Measurements from ENCODE around the gene ACSL4. TPM values are rescaled to one million over a fixed set of nuclear protein-coding genes. Genes with fewer than 3 reads are reported as not detected.
"Not testable (repeated sequence)": the region's sequence is repeated elsewhere in the genome, so short reads cannot be mapped to it uniquely, and the experiment has no call there.

ACSL4 gene
- polyA plus RNA-seq, 3 donors = 17.9 to 40.9 (median 31.2) TPM

DNA sequence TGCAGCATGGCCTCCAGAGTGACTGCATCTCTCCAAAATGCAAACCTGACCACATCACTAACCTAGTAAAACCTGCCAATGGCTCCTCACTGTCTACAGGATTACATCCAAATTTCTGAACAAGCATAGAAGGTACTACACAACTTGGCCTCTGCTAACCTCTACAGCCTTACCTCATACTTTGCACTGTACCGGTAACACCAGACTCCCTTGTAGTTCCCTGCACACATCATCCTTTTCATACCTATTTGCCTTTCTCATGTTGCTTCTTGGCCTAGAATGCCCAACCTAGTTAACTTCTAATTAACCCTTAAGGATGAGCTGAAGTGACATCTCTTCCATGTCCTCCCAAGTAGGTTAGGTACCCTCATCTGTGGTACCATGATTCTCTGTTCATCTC, 74.7 kb downstream of the ACSL4 start:
- WGBS (ENCODE audit: insufficient coverage) = no CpG with 5 or more reads among the region's 1 CpG
- no peak overlapping the region for H3K27ac ChIP-seq (ENCODE audit: low read depth in 1 of 2, low read length in 2 of 2)
- H3K4me1 Mint-ChIP-seq = peaks cover 6% of the 10 kb centered on the region
- no peak for DNase-seq
- peaks cover 0 to 3% of the 10 kb centered on the region in 2 donors for H3K27me3 ChIP-seq (ENCODE audit: control insufficient read depth in 2 of 2, insufficient read depth in 2 of 2, low read length in 2 of 2)
- H3K36me3 ChIP-seq (replicated peaks in 1 of 2; ENCODE audit: control insufficient read depth in 1 of 2, insufficient read depth in 2 of 2, low read length in 2 of 2) = peaks cover 53 to 61% of the 10 kb centered on the region in 2 donors
- no peaks in the 10 kb centered on the region for H3K79me2 ChIP-seq (ENCODE audit: insufficient read depth, low read length)
- no peak overlapping the region for H2AFZ ChIP-seq (ENCODE audit: insufficient read depth, low read depth, low read length, poor library complexity, severe bottlenecking)
- H3K9me3 ChIP-seq (replicated peaks in 1 of 2; ENCODE audit: control insufficient read depth in 1 of 2, insufficient read depth in 1 of 2, low read length in 2 of 2) = peaks cover 0 to 5% of the 10 kb centered on the region in 2 donors
- peaks cover 61 to 66% of the 10 kb centered on the region in 2 donors for H3K36me3 Mint-ChIP-seq
- H3K9ac ChIP-seq (ENCODE audit: insufficient read depth, low read length, poor library complexity, severe bottlenecking) = no peak overlapping the region
- H3K4me3 Mint-ChIP-seq = no peak overlapping the region
- TF ChIP-seq, protein P1, sequence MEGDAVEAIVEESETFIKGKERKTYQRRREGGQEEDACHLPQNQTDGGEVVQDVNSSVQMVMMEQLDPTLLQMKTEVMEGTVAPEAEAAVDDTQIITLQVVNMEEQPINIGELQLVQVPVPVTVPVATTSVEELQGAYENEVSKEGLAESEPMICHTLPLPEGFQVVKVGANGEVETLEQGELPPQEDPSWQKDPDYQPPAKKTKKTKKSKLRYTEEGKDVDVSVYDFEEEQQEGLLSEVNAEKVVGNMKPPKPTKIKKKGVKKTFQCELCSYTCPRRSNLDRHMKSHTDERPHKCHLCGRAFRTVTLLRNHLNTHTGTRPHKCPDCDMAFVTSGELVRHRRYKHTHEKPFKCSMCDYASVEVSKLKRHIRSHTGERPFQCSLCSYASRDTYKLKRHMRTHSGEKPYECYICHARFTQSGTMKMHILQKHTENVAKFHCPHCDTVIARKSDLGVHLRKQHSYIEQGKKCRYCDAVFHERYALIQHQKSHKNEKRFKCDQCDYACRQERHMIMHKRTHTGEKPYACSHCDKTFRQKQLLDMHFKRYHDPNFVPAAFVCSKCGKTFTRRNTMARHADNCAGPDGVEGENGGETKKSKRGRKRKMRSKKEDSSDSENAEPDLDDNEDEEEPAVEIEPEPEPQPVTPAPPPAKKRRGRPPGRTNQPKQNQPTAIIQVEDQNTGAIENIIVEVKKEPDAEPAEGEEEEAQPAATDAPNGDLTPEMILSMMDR (IDR thresholded peaks at IDR 0.05) = no peak
- peaks cover 0 to 5% (median 0%) of the 10 kb centered on the region in 3 donors for H3K27me3 Mint-ChIP-seq (ENCODE audit: low read depth in 3 of 3)
- H3K4me2 ChIP-seq (replicated peaks; ENCODE audit: extremely low read depth, low read length, poor library complexity, severe bottlenecking) = no peak overlapping the region
- H3K4me1 ChIP-seq (ENCODE audit: control insufficient read depth in 1 of 2, insufficient read depth in 2 of 2, low read length in 2 of 2) = no peaks in the 10 kb centered on the region
- peaks cover 0 to 2% (median 0%) of the 10 kb centered on the region in 7 donors for H3K9me3 Mint-ChIP-seq
- intact Hi-C loops (cut with micrococcal nuclease) = no loop called here
- H3K4me3 ChIP-seq (replicated peaks in 1 of 3; ENCODE audit: low read depth in 2 of 3, low read length in 3 of 3) = no peak overlapping the region
- H4K20me1 ChIP-seq (ENCODE audit: insufficient read depth, low read length) = peaks cover 25% of the 10 kb centered on the region
- H3K27ac Mint-ChIP-seq = peak overlapping the region in 1 of 7 donors; percentile 20

DNA sequence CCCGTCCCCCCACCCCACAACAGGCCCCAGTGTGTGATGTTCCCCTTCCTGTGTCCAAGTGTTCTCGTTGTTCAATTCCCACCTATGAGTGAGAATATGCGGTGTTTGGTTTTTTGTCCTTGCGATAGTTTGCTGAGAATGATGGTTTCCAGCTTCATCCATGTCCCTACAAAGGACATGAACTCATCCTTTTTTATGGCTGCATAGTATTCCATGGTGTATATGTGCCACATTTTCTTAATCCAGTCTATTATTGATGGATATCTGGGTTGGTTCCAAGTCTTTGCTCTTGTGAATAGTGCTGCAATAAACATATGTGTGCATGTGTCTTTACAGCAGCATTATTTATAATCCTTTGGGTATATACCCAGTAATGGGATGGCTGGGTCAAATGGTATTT, 75.7 kb downstream of the ACSL4 start:
- H3K27ac Mint-ChIP-seq; H3K4me1 Mint-ChIP-seq; DNase-seq; H3K27me3 Mint-ChIP-seq (ENCODE audit: low read depth in 3 of 3); H3K79me2 ChIP-seq (ENCODE audit: insufficient read depth, low read length); H3K27ac ChIP-seq (ENCODE audit: low read depth in 1 of 2, low read length in 2 of 2); H2AFZ ChIP-seq (ENCODE audit: insufficient read depth, low read depth, low read length, poor library complexity, severe bottlenecking); intact Hi-C loops (cut with micrococcal nuclease); H3K4me1 ChIP-seq (ENCODE audit: control insufficient read depth in 1 of 2, insufficient read depth in 2 of 2, low read length in 2 of 2); H3K4me2 ChIP-seq (replicated peaks; ENCODE audit: extremely low read depth, low read length, poor library complexity, severe bottlenecking); H3K27me3 ChIP-seq (ENCODE audit: control insufficient read depth in 2 of 2, insufficient read depth in 2 of 2, low read length in 2 of 2); H3K9me3 ChIP-seq (replicated peaks in 1 of 2; ENCODE audit: control insufficient read depth in 1 of 2, insufficient read depth in 1 of 2, low read length in 2 of 2); H3K4me3 Mint-ChIP-seq; H3K4me3 ChIP-seq (replicated peaks in 1 of 3; ENCODE audit: low read depth in 2 of 3, low read length in 3 of 3); H3K9ac ChIP-seq (ENCODE audit: insufficient read depth, low read length, poor library complexity, severe bottlenecking); H3K9me3 Mint-ChIP-seq: not testable (repeated sequence)
- peaks cover 20% of the 10 kb centered on the region for H4K20me1 ChIP-seq (ENCODE audit: insufficient read depth, low read length)
- no CpG with 5 or more reads among the region's 4 CpGs for WGBS (ENCODE audit: insufficient coverage)
- peaks cover 51 to 56% of the 10 kb centered on the region in 2 donors for H3K36me3 Mint-ChIP-seq
- H3K36me3 ChIP-seq (replicated peaks in 1 of 2; ENCODE audit: control insufficient read depth in 1 of 2, insufficient read depth in 2 of 2, low read length in 2 of 2) = peaks cover 45 to 51% of the 10 kb centered on the region in 2 donors

All from CD14-positive monocyte (primary cell).